ENCODE data around the gene PGGHG.
"Not testable (repeated sequence)": the region's sequence is repeated elsewhere in the genome, so short reads cannot be mapped to it uniquely, and the experiment has no call there.

Gene PGGHG

DNA sequence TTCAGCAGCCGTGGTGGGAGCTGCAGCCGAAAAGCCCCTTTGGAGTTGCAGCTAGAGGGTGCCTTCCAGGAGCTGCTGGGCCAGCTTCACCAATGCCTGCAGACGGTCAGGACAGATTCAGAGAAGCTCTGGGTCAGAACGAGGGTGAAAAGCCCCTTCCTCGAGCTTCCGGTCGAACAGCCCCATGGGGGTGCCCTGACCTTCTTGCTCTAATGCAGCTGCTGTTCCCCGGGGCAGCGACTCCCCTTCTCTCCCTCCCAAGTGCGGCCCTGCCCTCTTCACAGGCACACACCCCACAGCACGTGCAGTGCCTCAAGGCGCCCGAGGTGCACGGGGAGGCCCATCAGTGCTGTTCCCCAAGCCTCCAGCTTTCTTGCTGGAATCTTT, 41.4 kb downstream of the PGGHG start:
- DNase-seq (ENCODE audit: low spot score), result no peak

- DNase-seq (ENCODE audit: low spot score), result no peak
Observed at GRCh38 chr11:330694-331357, 41.9 kb downstream of the PGGHG start.

- DNase-seq (ENCODE audit: low spot score), result no peak
Observed at GRCh38 chr11:331358-332060, 42.6 kb downstream of the PGGHG start.

DNA sequence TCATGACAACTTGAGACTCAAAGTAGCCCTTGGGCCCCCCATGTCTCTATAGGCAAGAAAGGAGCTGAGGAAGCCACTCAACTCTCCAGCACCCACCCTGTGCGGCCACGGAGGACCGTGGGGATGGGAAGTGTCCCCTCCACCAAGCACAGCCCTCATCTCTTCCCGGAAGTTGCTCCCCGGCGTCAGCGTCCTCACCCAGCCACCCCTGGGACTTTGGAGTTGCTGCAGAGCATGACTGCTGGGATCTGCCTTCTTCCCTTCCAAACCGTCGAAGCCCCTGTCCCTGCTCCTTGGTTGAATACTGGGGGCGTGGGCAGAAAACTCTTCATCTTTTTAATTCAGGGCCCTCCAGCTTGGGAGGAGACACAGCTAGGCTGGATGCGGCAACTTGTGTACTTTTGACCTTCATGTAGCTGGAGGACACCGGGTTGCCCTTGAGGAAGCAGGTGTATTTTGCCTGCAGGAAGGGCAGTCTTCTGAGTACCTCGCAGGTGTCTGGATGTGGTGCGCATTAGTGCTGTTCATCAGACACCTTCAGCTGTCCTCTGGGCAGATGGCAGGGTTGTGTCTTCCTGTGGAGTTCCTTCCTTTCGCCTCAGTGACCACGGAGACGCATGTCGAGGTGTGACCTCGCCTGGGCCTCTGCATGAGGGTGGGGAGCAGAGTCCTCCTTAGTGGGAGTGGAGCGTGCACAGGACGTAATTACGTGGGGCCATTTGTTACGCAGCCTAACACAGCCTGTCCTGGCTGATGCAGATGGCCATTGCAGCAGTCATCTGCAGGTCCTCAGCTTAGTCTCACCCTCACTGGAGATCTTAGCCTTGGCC, 43.9 kb downstream of the PGGHG start:
- no peak for DNase-seq (ENCODE audit: low spot score)

DNA sequence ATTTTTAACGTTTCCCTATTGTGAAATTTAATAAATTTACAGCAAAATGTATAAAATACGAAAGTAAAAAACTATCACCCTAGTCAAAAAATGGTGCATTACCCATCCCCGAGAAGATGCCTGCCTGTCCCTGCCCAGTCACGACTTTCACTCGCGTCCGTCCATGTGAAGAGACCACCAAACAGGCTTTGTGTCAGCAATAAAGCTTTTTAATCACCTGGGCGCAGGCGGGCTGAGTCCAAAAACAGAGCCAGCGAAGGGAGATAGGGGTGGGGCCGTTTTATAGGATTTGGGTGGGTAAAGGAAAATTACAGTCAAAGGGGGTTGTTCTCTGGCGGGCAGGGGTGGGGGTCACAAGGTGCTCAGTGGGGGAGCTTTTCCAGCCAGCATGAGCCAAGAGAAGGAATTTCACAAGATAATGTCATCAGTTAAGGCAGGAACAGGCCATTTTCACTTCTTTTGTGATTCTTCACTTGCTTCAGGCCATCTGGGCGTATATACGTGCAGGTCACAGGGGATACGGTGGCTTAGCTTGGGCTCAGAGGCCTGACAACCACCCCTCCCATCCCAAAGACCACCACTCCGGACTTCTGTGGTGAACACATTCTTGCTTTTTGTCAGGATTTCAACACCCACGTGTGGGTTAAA, 44.8 kb downstream of the PGGHG start:
- DNase-seq (ENCODE audit: low spot score), result not testable (repeated sequence)

GRCh38 chr11:334264-334994, 45.5 kb downstream of the PGGHG start:
- DNase-seq (ENCODE audit: low spot score), result no peak

- no peak for DNase-seq (ENCODE audit: low spot score)
Observed at GRCh38 chr11:335779-336658, 47.1 kb downstream of the PGGHG start.

DNA sequence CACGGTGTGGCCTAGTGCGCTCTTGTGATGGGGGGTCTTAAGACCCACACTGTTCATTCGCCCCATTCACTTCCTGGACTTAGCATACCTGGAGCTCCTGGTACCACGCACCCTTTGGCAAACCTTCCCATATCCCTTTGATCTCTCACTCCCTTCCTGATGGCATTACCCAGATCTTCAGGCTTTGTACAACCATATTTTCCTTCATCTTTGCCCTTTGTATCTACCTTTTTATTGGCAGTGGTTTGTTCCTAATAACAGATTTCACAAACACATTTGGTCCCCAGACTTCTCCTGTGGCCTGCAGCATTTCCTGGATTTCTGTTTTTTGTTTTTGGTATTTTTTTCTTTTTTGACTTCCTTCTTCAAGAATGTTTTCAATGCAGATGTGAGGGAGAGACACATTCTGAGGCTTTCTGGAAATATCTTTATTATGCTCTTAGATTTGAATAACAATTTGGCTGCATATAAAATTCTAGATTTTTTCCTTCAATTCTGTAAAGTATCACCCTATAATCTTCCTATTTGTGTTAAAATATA, 47.8 kb downstream of the PGGHG start:
- no peak for DNase-seq (ENCODE audit: low spot score)

DNA sequence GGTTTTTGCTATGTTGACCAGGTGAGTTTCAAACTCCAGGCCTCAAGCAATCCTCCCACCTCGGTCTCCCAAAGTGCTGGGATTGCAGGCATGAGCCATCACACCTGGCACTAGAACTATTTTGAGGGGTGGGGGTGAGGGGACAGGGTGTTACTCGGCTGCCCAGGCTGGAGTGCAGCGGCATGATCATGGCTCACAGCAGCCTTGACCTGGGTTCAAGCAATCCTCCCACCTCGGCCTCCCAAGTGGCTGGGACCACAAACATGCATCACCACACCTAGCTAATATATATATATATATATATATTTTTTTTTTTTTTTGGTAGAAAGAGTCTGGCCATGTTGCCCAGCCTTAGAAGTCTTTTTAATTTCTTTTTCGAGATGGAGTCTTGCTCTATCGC, 48.8 kb downstream of the PGGHG start:
- DNase-seq (ENCODE audit: low spot score), result no peak

DNA sequence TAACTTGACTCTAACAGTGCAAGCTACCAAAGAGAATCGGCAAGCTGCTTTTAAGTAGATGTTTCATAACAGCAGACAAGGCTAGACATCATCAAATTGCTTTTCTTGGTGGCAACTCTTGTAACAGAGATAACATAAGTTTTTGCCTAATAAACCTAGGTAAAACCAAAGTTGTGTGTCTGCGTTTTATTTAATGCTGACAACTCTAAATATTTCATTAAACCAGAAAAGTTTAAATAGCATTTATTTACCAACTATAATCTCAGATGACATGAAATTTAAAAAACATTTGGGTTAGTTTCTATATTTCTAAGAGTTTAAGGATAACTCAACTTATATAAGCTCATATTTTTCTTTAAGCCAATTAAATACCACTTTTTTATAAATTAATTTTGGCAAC, 51.0 kb downstream of the PGGHG start:
- DNase-seq (ENCODE audit: low spot score), result no peak

- no peak for DNase-seq (ENCODE audit: low spot score)
Observed at GRCh38 chr11:340539-341512, 51.9 kb downstream of the PGGHG start.

GRCh38 chr11:342328-342727, 53.4 kb downstream of the PGGHG start:
- DNase-seq (ENCODE audit: low spot score), result no peak

DNA sequence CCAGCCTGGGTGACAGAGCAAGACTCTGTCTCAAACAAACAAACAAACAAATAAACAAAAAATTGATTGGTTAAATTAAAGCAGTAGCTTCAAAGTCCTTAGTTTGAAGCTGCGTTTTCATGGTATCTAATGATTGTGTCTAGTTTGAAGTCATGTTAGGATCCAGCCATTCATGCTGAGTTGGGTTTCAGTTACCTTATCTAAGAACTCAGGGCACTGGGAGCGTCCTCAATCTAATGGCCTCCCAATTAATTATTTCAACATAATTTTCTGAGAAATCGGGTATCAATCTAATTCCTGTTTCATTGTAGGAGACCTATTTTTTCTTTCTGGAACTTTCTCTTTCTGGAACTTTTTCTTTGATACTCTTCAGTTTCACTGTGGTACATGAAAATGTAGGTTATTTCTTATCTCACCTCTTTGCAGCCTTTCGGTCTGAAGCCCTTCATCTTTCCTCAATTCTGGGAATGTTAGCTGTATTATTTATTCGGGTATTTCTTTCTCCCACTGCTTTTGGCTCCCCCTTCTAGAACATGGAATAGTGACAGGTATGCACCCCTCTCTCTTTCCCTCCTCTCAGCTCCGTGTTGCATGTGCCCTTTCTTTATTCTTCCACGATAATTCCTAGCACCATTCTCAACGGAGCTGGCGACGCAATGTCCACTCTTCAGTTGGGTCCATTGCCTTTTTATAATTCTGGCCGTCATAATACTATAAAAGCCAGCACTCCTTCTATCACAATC, 56.1 kb downstream of the PGGHG start:
- DNase-seq (ENCODE audit: low spot score), result no peak

Measured in CD4-positive, alpha-beta T cell treated with Interleukin-6 at 100 ng/mL for 8 hours (primary cell).